NCI-H1436 (cell line): ENCODE results near the gene NDUFAF3.

ENCODE experiments used
- DNase-seq: peaks from one replicate; lab custom pipeline; 2025; lab: John Stamatoyannopoulos, UW

Gene NDUFAF3

GRCh38 chr3:49021813-49022687, at the start of gene NDUFAF3:
TSS of gene NDUFAF3 (plus strand) at chr3:49022121. CDS start at chr3:49022145, 24 bp downstream.
- DNase-seq = peak; percentile 81

- DNase-seq = no peak
These were observed 47.7 kb upstream of the NDUFAF3 start for GRCh38 chr3:48974076-48974864.

- DNase-seq = no peak
These were observed 42.5 kb upstream of the NDUFAF3 start for GRCh38 chr3:48979451-48979850.

GRCh38 chr3:48980295-48980694, 41.6 kb upstream of the NDUFAF3 start:
- DNase-seq = no peak

GRCh38 chr3:48982016-48982415, 39.9 kb upstream of the NDUFAF3 start:
- DNase-seq = no peak

- no peak for DNase-seq
These were observed 39.2 kb upstream of the NDUFAF3 start for GRCh38 chr3:48982686-48983085.

GRCh38 chr3:48983096-48983495, 38.8 kb upstream of the NDUFAF3 start:
- DNase-seq = no peak

GRCh38 chr3:48984663-48985062, 37.3 kb upstream of the NDUFAF3 start:
- no peak for DNase-seq

GRCh38 chr3:48985831-48986376, 36.0 kb upstream of the NDUFAF3 start:
- DNase-seq = no peak

- no peak for DNase-seq
These were observed 32.7 kb upstream of the NDUFAF3 start for GRCh38 chr3:48989126-48989795.

- DNase-seq = peak; percentile 30
These were observed 31.9 kb upstream of the NDUFAF3 start, which contains the start of gene P4HTM for GRCh38 chr3:48989796-48990635. TSS of gene P4HTM (plus strand) at chr3:48990241. CDS start at chr3:48990257, 16 bp downstream.

- no peak for DNase-seq
These were observed 31.1 kb upstream of the NDUFAF3 start for GRCh38 chr3:48990636-48991469.

- DNase-seq = no peak
These were observed 29.9 kb upstream of the NDUFAF3 start for GRCh38 chr3:48991851-48992545.

- no peak for DNase-seq
These were observed 28.1 kb upstream of the NDUFAF3 start for GRCh38 chr3:48993834-48994233.

GRCh38 chr3:48996640-48997039, 25.3 kb upstream of the NDUFAF3 start:
- no peak for DNase-seq

GRCh38 chr3:48997102-48997635, 24.8 kb upstream of the NDUFAF3 start:
- no peak for DNase-seq

GRCh38 chr3:48997714-48998637, 23.9 kb upstream of the NDUFAF3 start:
- DNase-seq = peak; percentile 25
